Uterus (tissue), 2 donors: ENCODE measurements around the gene SHC4.

Source experiments
- CTCF ChIP-seq, 4 experiments: fragments of 200-600 bp in 2 of 4; fragments of 450-650 bp in 2 of 4; sonication (generic) in 2 of 4; IDR thresholded peaks; one replicate each; pipeline ENCODE4 v1.5.1; 2016 to 2019; ENCODE audit warnings: antibody characterized with exemption in 4 of 4, mild to moderate bottlenecking in 2 of 4, moderate library complexity in 1 of 4
- POLR2A ChIP-seq, 2 donors: fragments of 450-650 bp; IDR thresholded peaks; one replicate each; pipeline ENCODE4 v1.6.1; 2016; ENCODE audit warnings: antibody characterized with exemption in 2 of 2, mild to moderate bottlenecking in 1 of 2, moderate library complexity in 1 of 2

- no peak for TF ChIP-seq CTCF (IDR thresholded peaks at IDR 0.05)
- no peak for TF ChIP-seq POLR2A (IDR thresholded peaks at IDR 0.05)
These were observed 163.5 kb downstream of the SHC4 start for GRCh38 chr15:48800245-48800644.
